GM21825 (cell line): ENCODE data around the gene PGLYRP4.

ENCODE experiments used
- ATAC-seq: cut with Tn5 transposase; IDR thresholded peaks from one replicate; pipeline ENCODE4 v1.9.1; 2021; ENCODE audit warnings: mild to moderate bottlenecking, moderate library complexity; ENCODE audit not compliant: unreplicated experiment

The PGLYRP4 gene

GRCh38 chr1:153379591-153379990 lies 30.9 kb upstream of the PGLYRP4 start:
- no peak for ATAC-seq

- no peak for ATAC-seq
Observed at GRCh38 chr1:153375511-153375910, 26.9 kb upstream of the PGLYRP4 start, which contains the start of gene S100A12. TSS of gene S100A12 (minus strand) at chr1:153375621. CDS start at chr1:153374592, 1,029 bp downstream.

GRCh38 chr1:153374071-153374470 lies 25.4 kb upstream of the PGLYRP4 start:
- no peak for ATAC-seq

- ATAC-seq, result no peak
Observed at GRCh38 chr1:153372571-153372970, 23.9 kb upstream of the PGLYRP4 start.

GRCh38 chr1:153371231-153371630 lies 22.6 kb upstream of the PGLYRP4 start:
- no peak for ATAC-seq

- ATAC-seq, result no peak
Observed at GRCh38 chr1:153370146-153370545, 21.5 kb upstream of the PGLYRP4 start.

- ATAC-seq, result no peak
Observed at GRCh38 chr1:153368495-153368894, 19.9 kb upstream of the PGLYRP4 start.

GRCh38 chr1:153367090-153367489 lies 18.4 kb upstream of the PGLYRP4 start:
- ATAC-seq, result no peak

- no peak for ATAC-seq
Observed at GRCh38 chr1:153366261-153366660, 17.6 kb upstream of the PGLYRP4 start.

- no peak for ATAC-seq
Observed at GRCh38 chr1:153365696-153366095, 17.1 kb upstream of the PGLYRP4 start.

- no peak for ATAC-seq
Observed at GRCh38 chr1:153364766-153365666, 16.4 kb upstream of the PGLYRP4 start.

GRCh38 chr1:153364156-153364555 lies 15.5 kb upstream of the PGLYRP4 start:
- no peak for ATAC-seq

- ATAC-seq, result no peak
Observed at GRCh38 chr1:153363641-153364040, 15.0 kb upstream of the PGLYRP4 start.

GRCh38 chr1:153362187-153362775 lies 13.6 kb upstream of the PGLYRP4 start:
- ATAC-seq, result no peak

- ATAC-seq, result no peak
Observed at GRCh38 chr1:153361480-153362109, 13.0 kb upstream of the PGLYRP4 start.

- ATAC-seq, result no peak
Observed at GRCh38 chr1:153360592-153361479, 12.2 kb upstream of the PGLYRP4 start.

GRCh38 chr1:153360190-153360589 lies 11.5 kb upstream of the PGLYRP4 start:
- no peak for ATAC-seq

- no peak for ATAC-seq
Observed at GRCh38 chr1:153359241-153359640, 10.6 kb upstream of the PGLYRP4 start.

- ATAC-seq, result no peak
Observed at GRCh38 chr1:153358691-153358975, 10.0 kb upstream of the PGLYRP4 start.

GRCh38 chr1:153357853-153358690 lies 9.4 kb upstream of the PGLYRP4 start, which contains the start of gene S100A9:
TSS of gene S100A9 (plus strand) at chr1:153357854. CDS start at chr1:153358284, 430 bp downstream.
- ATAC-seq, result no peak
